ENCODE measurements around the gene ABCA10.
"Not testable (repeated sequence)": the region's sequence is repeated elsewhere in the genome, so short reads cannot be mapped to it uniquely, and the experiment has no call there.

The ABCA10 gene

GRCh38 chr17:69228576-69228975 is at the start of gene ABCA10:
Gene ABCA10, minus strand, starts transcription at chr17:69228824. Its CDS starts 3,466 bp downstream, at chr17:69225358.
- Histone ChIP-seq H3K36me3 (ENCODE audit: control insufficient read depth, insufficient read depth, low read length) (no peaks in the 10 kb centered on the region), H3K4me1 (ENCODE audit: control insufficient read depth, insufficient read depth, low read length) (no peaks in the 10 kb centered on the region), H3K9me3 (ENCODE audit: control insufficient read depth, low read length) (no peaks in the 10 kb centered on the region), H3K4me3 (ENCODE audit: low read length) (no peak within 1 kb of the TSS), H3K9ac (ENCODE audit: low read length) (no peak within 1 kb of the TSS), H3K27me3 (ENCODE audit: control insufficient read depth, insufficient read depth, low read length) (no peaks in the 10 kb centered on the region)

- H3K27me3 ChIP-seq (ENCODE audit: control insufficient read depth, insufficient read depth, low read length); H3K4me3 ChIP-seq (ENCODE audit: low read length); H3K9me3 ChIP-seq (ENCODE audit: control insufficient read depth, low read length); H3K4me1 ChIP-seq (ENCODE audit: control insufficient read depth, insufficient read depth, low read length); H3K9ac ChIP-seq (ENCODE audit: low read length); H3K36me3 ChIP-seq (ENCODE audit: control insufficient read depth, insufficient read depth, low read length): not testable (repeated sequence)
Measured at GRCh38 chr17:69276279-69276678, 47.7 kb upstream of the ABCA10 start.

- Histone ChIP-seq H3K9ac (ENCODE audit: low read length) (no peak overlapping the region), H3K4me3 (ENCODE audit: low read length) (no peak overlapping the region), H3K9me3 (ENCODE audit: control insufficient read depth, low read length) (no peaks in the 10 kb centered on the region), H3K4me1 (ENCODE audit: control insufficient read depth, insufficient read depth, low read length) (no peaks in the 10 kb centered on the region), H3K27me3 (ENCODE audit: control insufficient read depth, insufficient read depth, low read length) (no peaks in the 10 kb centered on the region), H3K36me3 (ENCODE audit: control insufficient read depth, insufficient read depth, low read length) (no peaks in the 10 kb centered on the region)
Measured at GRCh38 chr17:69275751-69276150, 47.1 kb upstream of the ABCA10 start.

GRCh38 chr17:69271023-69271422 is 42.4 kb upstream of the ABCA10 start:
- Histone ChIP-seq H3K9ac (ENCODE audit: low read length) (no peak overlapping the region), H3K4me1 (ENCODE audit: control insufficient read depth, insufficient read depth, low read length) (no peaks in the 10 kb centered on the region), H3K4me3 (ENCODE audit: low read length) (no peak overlapping the region), H3K27me3 (ENCODE audit: control insufficient read depth, insufficient read depth, low read length) (no peaks in the 10 kb centered on the region), H3K36me3 (ENCODE audit: control insufficient read depth, insufficient read depth, low read length) (no peaks in the 10 kb centered on the region), H3K9me3 (ENCODE audit: control insufficient read depth, low read length) (no peaks in the 10 kb centered on the region)

GRCh38 chr17:69269131-69269998 is 40.7 kb upstream of the ABCA10 start:
- no peak overlapping the region for H3K4me3 ChIP-seq (ENCODE audit: low read length)
- no peaks in the 10 kb centered on the region for H3K36me3 ChIP-seq (ENCODE audit: control insufficient read depth, insufficient read depth, low read length)
- no peaks in the 10 kb centered on the region for H3K27me3 ChIP-seq (ENCODE audit: control insufficient read depth, insufficient read depth, low read length)
- H3K9me3 ChIP-seq (ENCODE audit: control insufficient read depth, low read length) = no peaks in the 10 kb centered on the region
- H3K4me1 ChIP-seq (ENCODE audit: control insufficient read depth, insufficient read depth, low read length) = no peaks in the 10 kb centered on the region
- H3K9ac ChIP-seq (ENCODE audit: low read length) = no peak overlapping the region

GRCh38 chr17:69268543-69269014 is 40.0 kb upstream of the ABCA10 start:
- Histone ChIP-seq H3K9me3 (ENCODE audit: control insufficient read depth, low read length) (no peaks in the 10 kb centered on the region), H3K4me3 (ENCODE audit: low read length) (no peak overlapping the region), H3K27me3 (ENCODE audit: control insufficient read depth, insufficient read depth, low read length) (no peaks in the 10 kb centered on the region), H3K9ac (ENCODE audit: low read length) (no peak overlapping the region), H3K36me3 (ENCODE audit: control insufficient read depth, insufficient read depth, low read length) (no peaks in the 10 kb centered on the region), H3K4me1 (ENCODE audit: control insufficient read depth, insufficient read depth, low read length) (no peaks in the 10 kb centered on the region)

- H3K27me3 ChIP-seq (ENCODE audit: control insufficient read depth, insufficient read depth, low read length) = no peaks in the 10 kb centered on the region
- H3K9me3 ChIP-seq (ENCODE audit: control insufficient read depth, low read length) = no peaks in the 10 kb centered on the region
- H3K4me3 ChIP-seq (ENCODE audit: low read length) = no peak overlapping the region
- H3K4me1 ChIP-seq (ENCODE audit: control insufficient read depth, insufficient read depth, low read length) = no peaks in the 10 kb centered on the region
- no peak overlapping the region for H3K9ac ChIP-seq (ENCODE audit: low read length)
- H3K36me3 ChIP-seq (ENCODE audit: control insufficient read depth, insufficient read depth, low read length) = no peaks in the 10 kb centered on the region
Measured at GRCh38 chr17:69267219-69267618, 38.6 kb upstream of the ABCA10 start.

- H3K4me1 ChIP-seq (ENCODE audit: control insufficient read depth, insufficient read depth, low read length) = no peaks in the 10 kb centered on the region
- H3K9me3 ChIP-seq (ENCODE audit: control insufficient read depth, low read length) = no peaks in the 10 kb centered on the region
- H3K36me3 ChIP-seq (ENCODE audit: control insufficient read depth, insufficient read depth, low read length) = no peaks in the 10 kb centered on the region
- no peak overlapping the region for H3K4me3 ChIP-seq (ENCODE audit: low read length)
- no peak overlapping the region for H3K9ac ChIP-seq (ENCODE audit: low read length)
- no peaks in the 10 kb centered on the region for H3K27me3 ChIP-seq (ENCODE audit: control insufficient read depth, insufficient read depth, low read length)
Measured at GRCh38 chr17:69265873-69266272, 37.2 kb upstream of the ABCA10 start.

- Histone ChIP-seq H3K36me3 (ENCODE audit: control insufficient read depth, insufficient read depth, low read length) (peaks cover 4% of the 10 kb centered on the region), H3K9ac (ENCODE audit: low read length) (no peak overlapping the region), H3K9me3 (ENCODE audit: control insufficient read depth, low read length) (no peaks in the 10 kb centered on the region), H3K4me1 (ENCODE audit: control insufficient read depth, insufficient read depth, low read length) (no peaks in the 10 kb centered on the region), H3K4me3 (ENCODE audit: low read length) (no peak overlapping the region), H3K27me3 (ENCODE audit: control insufficient read depth, insufficient read depth, low read length) (no peaks in the 10 kb centered on the region)
Measured at GRCh38 chr17:69254187-69254586, 25.6 kb upstream of the ABCA10 start.

- H3K9me3 ChIP-seq (ENCODE audit: control insufficient read depth, low read length) = no peaks in the 10 kb centered on the region
- peaks cover 4% of the 10 kb centered on the region for H3K36me3 ChIP-seq (ENCODE audit: control insufficient read depth, insufficient read depth, low read length)
- no peak overlapping the region for H3K9ac ChIP-seq (ENCODE audit: low read length)
- H3K27me3 ChIP-seq (ENCODE audit: control insufficient read depth, insufficient read depth, low read length) = no peaks in the 10 kb centered on the region
- no peak overlapping the region for H3K4me3 ChIP-seq (ENCODE audit: low read length)
- H3K4me1 ChIP-seq (ENCODE audit: control insufficient read depth, insufficient read depth, low read length) = no peaks in the 10 kb centered on the region
Measured at GRCh38 chr17:69250641-69251040, 22.0 kb upstream of the ABCA10 start.

GRCh38 chr17:69246726-69247375 is 18.2 kb upstream of the ABCA10 start:
- Histone ChIP-seq H3K9me3 (ENCODE audit: control insufficient read depth, low read length) (no peaks in the 10 kb centered on the region), H3K36me3 (ENCODE audit: control insufficient read depth, insufficient read depth, low read length) (peaks cover 4% of the 10 kb centered on the region)

GRCh38 chr17:69246202-69246601 is 17.6 kb upstream of the ABCA10 start:
- peaks cover 4% of the 10 kb centered on the region for H3K36me3 ChIP-seq (ENCODE audit: control insufficient read depth, insufficient read depth, low read length)
- H3K4me1 ChIP-seq (ENCODE audit: control insufficient read depth, insufficient read depth, low read length) = no peaks in the 10 kb centered on the region
- no peak overlapping the region for H3K9ac ChIP-seq (ENCODE audit: low read length)
- no peaks in the 10 kb centered on the region for H3K27me3 ChIP-seq (ENCODE audit: control insufficient read depth, insufficient read depth, low read length)
- no peak overlapping the region for H3K4me3 ChIP-seq (ENCODE audit: low read length)
- no peaks in the 10 kb centered on the region for H3K9me3 ChIP-seq (ENCODE audit: control insufficient read depth, low read length)

More at GRCh38 chr17:69246726-69247375, 18.2 kb upstream of the ABCA10 start:
- no peaks in the 10 kb centered on the region for H3K27me3 ChIP-seq (ENCODE audit: control insufficient read depth, insufficient read depth, low read length)
- no peak overlapping the region for H3K9ac ChIP-seq (ENCODE audit: low read length)
- H3K4me3 ChIP-seq (ENCODE audit: low read length) = no peak overlapping the region
- H3K4me1 ChIP-seq (ENCODE audit: control insufficient read depth, insufficient read depth, low read length) = no peaks in the 10 kb centered on the region

Data from mucosa of stomach (tissue), 1 donor.